GM12892 (cell line): ENCODE measurements around the gene OR14J1.

Experiments used
- POLR2A ChIP-seq: IDR thresholded peaks from 2 replicates; pipeline ENCODE4 v1.6.1; 2011; ENCODE audit warnings: low read depth, low read length, control low read depth
- TAF1 ChIP-seq: IDR thresholded peaks from 2 replicates; pipeline ENCODE4 v1.6.1; 2011; ENCODE audit warnings: low read depth, mild to moderate bottlenecking, control low read depth, low read length, borderline replicate concordance

DNA sequence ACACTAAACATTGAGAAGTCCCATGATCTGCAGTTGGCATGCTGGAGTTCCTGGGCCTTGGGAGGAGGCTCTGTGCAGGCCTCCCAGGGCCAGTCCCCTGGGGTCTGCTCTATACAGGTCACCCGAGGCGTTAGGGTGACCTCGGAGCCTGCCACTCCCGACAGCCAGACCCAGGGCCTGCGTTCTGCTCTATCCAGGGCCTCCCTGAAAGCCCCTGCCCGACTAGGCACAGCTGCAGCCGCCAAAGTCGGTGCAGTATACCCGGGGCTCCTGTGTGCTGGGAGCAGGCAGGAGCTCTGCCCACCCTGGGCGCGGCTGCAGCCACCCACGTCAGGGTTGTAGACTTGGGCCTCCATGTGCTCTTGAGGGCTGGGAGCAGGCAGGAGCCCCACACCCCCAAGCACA, 6.3 kb upstream of the OR14J1 start:
- no peak for TF ChIP-seq POLR2A
- TF ChIP-seq TAF1 = no peak
